Gastrocnemius medialis (tissue), 4 donors: Measurements from ENCODE around the gene GPAT2.
"Not testable (repeated sequence)": the region's sequence is repeated elsewhere in the genome, so short reads cannot be mapped to it uniquely, and the experiment has no call there.

Experiments
- POLR2A ChIP-seq, 2 donors: fragments of 450-650 bp; IDR thresholded peaks; one replicate each; pipeline ENCODE4 v1.6.1; 2017; ENCODE audit warnings: antibody characterized with exemption in 2 of 2, mild to moderate bottlenecking in 2 of 2, moderate library complexity in 2 of 2
- TF ChIP-seq, protein P1 (sequence below), 5 experiments: fragments of 450-650 bp in 3 of 5; fragments of 200-600 bp in 2 of 5; sonication (generic) in 2 of 5; IDR thresholded peaks in 4 of 5; conservative IDR thresholded peaks in 1 of 5; 1 replicate in 4 of 5; 2 replicates in 1 of 5; pipeline ENCODE4 v1.5.1; 2016 to 2019; ENCODE audit warnings: antibody characterized with exemption in 5 of 5, mild to moderate bottlenecking in 3 of 5, moderate library complexity in 3 of 5

DNA sequence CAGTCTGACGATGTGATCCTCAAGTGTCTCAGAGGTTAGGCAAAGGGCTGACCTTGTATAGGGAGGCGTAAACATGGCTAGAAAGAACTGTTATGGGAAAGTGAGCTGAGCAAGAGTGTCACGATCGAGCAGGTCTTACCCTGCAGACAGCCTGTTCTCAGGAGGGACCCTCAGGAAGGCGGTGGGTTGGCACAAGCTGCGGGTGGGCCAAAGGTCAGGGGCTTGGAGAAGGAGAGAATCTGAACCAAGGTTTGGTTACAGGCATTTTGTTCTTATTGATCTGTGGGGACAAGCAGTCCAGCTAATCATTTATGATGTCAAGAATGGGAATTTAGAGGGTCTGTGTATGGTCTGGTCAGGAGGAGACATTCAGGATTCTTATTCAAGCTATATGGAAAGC is 26.7 kb downstream of the GPAT2 start:
- TF ChIP-seq, protein P1, sequence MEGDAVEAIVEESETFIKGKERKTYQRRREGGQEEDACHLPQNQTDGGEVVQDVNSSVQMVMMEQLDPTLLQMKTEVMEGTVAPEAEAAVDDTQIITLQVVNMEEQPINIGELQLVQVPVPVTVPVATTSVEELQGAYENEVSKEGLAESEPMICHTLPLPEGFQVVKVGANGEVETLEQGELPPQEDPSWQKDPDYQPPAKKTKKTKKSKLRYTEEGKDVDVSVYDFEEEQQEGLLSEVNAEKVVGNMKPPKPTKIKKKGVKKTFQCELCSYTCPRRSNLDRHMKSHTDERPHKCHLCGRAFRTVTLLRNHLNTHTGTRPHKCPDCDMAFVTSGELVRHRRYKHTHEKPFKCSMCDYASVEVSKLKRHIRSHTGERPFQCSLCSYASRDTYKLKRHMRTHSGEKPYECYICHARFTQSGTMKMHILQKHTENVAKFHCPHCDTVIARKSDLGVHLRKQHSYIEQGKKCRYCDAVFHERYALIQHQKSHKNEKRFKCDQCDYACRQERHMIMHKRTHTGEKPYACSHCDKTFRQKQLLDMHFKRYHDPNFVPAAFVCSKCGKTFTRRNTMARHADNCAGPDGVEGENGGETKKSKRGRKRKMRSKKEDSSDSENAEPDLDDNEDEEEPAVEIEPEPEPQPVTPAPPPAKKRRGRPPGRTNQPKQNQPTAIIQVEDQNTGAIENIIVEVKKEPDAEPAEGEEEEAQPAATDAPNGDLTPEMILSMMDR (IDR thresholded peaks at IDR 0.05 in 4 of 5, conservative IDR thresholded peaks at IDR 0.05 in 1 of 5) = not testable (repeated sequence)
- not testable (repeated sequence) for TF ChIP-seq POLR2A (IDR thresholded peaks at IDR 0.05)
